GM19240 (cell line): ENCODE results near the gene DISC1.
"Not testable (repeated sequence)": the region's sequence is repeated elsewhere in the genome, so short reads cannot be mapped to it uniquely, and the experiment has no call there.

Experiments used
- DNase-seq: peaks from one replicate; pipeline ENCODE4 v3.0.0; 2011; ENCODE audit warnings: low spot score; ENCODE audit not compliant: insufficient read length

Gene DISC1

GRCh38 chr1:231727171-231727570 is 100.6 kb downstream of the DISC1 start:
- no peak for DNase-seq

- DNase-seq = not testable (repeated sequence)
Measured at GRCh38 chr1:231728987-231729386, 102.4 kb downstream of the DISC1 start.

DNA sequence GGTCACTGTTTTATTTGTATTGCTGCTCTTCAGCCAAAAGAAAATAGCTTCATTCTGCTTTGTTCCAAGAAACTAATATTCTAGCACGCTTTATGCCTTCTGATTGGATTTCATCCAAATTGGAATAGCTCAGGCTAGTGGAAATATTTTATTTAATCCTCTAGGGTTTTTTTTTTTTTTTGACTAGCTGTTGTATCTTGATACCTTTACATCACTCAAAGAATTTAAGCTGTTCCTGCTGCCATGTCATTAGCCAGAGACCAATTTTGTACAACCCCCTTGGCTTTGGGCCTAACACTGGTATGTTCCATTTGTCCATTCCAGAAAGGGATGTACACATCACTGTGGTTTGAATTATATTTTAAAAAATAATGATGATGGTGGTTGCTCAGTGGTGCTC is 103.0 kb downstream of the DISC1 start:
- no peak for DNase-seq

DNA sequence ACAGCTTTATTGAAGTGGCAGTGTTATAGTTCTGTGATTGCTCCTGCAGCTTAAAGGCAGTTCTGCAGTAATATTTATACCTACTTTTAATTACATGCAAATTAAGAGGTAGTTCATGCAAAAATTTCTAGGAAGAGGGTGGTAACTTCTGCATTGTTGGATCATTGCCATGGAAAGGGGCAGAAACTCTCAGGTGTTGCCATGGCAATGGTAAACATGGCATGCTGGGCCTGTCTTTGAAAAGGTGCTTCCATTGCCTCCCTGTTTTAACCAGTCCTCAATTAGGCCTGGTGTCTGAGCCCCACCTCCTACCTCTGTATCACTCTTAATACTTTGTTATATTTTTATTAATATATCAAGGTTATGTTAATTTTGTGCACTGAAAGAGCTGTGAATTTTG is 104.7 kb downstream of the DISC1 start:
- no peak for DNase-seq

DNA sequence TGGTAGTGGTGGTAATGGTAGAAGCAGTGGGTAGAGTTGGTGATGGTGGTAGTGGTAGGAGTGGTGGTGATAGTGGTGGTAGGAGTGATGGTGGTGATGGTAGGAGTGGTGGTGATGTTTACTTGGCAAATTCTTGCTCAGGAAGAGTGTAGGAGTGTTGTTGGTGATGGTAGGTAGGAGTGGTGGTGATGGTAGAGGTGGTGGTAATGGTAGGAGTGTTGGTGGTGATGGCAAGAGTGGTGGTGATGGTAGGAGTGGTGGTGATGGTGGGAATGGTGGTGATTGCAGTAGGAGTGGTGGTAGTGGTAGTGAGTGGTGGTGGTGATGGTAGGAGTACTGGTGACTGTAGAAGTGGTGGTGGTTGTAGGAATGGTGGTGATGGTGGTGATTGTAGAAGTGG is 106.5 kb downstream of the DISC1 start:
- no peak for DNase-seq

DNA sequence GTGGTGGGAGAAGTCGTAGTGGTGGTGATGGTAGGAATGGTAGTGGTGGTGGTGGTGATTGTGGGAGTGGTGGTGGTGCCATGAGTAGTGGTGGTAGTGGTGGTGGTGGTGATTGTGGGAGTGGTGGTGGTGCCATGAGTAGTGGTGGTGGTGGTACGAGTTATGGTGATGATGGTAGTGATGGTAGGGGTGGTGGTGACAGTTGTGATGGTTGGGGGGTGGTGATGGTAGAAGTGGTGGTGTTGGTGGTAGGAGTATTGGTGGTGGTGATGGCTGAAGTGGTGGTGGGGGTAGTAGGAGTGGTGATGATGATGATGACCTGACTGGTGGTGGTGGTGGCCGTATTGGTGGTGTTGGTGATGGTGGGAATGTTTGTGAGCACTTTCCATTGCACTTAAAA is 107.1 kb downstream of the DISC1 start:
- DNase-seq = no peak

GRCh38 chr1:231734417-231734816 is 107.8 kb downstream of the DISC1 start:
- DNase-seq = no peak

DNA sequence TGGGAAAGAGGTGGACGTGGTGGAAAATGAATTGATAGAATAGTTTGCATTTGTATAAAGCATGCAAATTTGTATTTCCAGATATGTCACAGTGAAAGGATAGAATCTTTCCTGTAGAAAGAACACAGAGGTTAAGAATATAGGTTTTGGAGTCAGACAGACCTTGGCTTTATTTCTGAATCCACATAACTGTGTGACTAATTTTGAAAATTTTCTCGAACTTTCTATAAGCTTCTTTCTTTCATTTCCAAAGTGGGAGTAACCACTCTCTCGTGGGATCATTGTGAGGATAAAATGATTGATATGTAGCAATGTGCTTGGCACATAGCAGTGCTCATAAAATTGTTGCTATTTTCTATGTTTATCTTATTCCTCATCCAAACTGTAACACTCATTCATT is 108.8 kb downstream of the DISC1 start:
- DNase-seq = no peak

DNA sequence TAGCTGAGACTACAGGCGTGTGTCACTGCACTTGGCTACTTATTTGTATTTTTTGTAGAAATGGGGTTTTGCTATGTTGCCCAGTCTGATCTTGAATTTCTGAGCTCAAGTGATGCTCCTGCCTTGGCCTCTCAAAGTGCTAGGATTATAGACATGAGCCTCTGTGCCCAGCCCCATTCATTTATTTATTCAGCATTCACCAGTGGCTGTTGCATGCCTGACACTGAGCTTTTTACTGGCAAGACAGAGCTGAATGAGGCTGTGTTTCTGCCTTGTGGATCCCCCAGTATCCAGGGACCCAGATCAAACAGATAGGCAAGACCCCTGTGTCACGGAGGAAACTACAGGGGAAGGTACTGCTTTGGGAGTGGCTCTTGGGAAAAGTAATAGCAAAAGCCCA is 109.4 kb downstream of the DISC1 start:
- DNase-seq = no peak

- no peak for DNase-seq
Measured at GRCh38 chr1:231736464-231736863, 109.9 kb downstream of the DISC1 start.

DNA sequence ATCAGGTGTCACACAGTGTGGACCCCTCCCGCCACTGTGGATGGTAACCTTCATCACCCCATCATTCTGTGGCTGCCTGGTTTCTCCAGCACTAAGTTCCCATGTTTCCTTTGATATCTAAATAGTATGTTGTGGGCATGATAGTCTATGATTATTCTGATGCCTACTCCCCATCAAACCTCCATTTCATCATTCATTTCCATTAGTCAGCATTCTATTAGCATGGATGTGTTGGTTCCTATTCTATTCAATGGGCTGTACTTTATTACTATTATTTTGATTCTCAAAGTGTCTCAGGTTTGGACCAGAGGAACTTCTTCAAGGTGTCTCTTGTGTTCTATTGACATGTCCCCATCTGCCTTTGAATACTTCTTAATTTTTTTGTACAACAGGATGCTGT is 112.0 kb downstream of the DISC1 start:
- DNase-seq = no peak

GRCh38 chr1:231743966-231744365 is 117.4 kb downstream of the DISC1 start:
- no peak for DNase-seq

DNA sequence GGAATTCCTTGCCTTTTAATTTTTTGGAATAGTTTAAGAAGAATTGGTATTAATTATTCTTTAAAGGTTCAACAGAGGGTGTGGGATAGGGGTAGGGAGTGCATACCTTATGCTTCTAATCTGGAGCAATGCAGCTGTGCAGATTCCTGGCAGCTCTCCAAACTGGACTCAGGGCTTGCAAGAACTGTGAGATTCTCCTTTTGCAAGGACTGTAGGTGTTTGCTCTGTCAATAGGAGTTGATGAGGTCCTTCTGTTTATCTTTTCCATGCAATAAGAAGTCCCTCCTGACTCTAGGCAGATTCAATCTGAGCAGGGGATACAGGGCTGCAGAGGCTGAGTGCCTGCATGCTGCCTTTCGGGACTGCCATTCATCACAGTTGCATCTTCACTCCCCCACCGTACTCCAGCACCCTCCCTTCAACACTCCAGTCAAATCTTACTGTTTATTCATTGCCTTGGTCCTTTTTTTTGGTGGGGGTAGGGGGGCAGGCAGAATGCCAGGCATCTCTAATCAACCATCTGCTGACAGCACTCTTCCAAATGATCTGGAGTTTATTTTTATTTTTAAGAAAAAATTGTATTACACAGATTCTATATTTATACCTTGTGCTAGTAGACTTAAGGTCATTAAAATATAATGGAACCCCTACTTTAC is 122.3 kb downstream of the DISC1 start:
- DNase-seq = no peak

GRCh38 chr1:231750296-231750695 is 123.7 kb downstream of the DISC1 start:
- no peak for DNase-seq

DNA sequence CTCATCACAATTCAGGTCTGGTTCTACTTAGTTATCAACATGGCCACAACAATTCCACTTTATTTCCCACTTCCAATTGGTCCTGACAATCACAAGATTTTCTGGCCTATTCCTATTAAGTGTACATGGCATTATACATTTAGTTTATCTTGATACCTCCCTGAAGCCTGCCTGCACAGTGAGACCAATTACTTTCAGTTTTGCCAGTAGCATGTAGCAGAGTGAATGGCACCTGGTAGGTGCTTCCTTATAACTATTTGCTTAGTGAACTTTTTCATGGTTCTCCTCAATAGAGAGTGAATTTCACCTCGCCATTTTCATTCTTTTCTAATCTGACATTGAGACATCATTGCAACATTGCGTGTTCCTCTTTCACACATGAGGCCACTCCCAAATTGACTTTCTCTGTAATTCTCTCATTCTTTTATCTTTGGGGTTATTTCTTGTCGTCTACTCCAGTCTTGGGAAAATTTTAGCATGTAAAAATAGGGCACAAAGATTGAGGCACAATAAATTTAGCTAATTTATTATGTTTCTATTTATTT is 124.3 kb downstream of the DISC1 start:
- no peak for DNase-seq

- DNase-seq = no peak
Measured at GRCh38 chr1:231751415-231751814, 124.8 kb downstream of the DISC1 start.

DNA sequence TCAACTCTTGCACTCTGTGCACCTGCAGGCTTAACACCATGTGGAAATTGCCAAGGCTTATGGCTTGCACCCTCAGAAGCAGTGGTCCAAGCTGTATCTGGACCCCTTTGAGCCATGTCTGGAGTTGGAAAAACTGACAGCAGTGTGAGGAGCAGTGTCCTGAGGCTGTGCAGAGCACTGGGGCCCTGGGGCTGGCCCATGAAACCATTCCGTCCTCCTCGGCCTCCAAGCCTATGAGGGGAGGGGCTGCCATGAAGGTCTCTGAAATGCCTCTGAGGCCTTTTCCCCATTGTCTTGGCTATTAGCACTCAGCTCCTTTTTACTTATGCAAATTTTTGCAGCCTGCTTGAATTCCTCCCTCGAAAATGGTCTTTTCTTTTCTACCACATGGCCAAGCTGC is 126.7 kb downstream of the DISC1 start:
- no peak for DNase-seq

DNA sequence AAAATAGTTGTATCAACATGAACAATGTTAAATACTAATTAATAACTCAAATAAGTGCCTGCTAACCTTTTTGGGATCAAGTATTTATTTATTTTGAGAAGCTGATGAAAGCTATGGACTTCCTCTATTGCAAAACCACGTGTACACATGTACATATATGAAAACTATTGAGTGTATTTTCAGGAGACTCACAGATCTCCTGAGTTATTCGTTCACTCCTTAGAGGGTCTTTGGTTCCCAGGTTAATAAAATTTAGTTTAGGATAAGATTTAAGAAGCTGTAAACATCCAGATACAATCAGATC is 130.5 kb downstream of the DISC1 start:
- DNase-seq = no peak

DNA sequence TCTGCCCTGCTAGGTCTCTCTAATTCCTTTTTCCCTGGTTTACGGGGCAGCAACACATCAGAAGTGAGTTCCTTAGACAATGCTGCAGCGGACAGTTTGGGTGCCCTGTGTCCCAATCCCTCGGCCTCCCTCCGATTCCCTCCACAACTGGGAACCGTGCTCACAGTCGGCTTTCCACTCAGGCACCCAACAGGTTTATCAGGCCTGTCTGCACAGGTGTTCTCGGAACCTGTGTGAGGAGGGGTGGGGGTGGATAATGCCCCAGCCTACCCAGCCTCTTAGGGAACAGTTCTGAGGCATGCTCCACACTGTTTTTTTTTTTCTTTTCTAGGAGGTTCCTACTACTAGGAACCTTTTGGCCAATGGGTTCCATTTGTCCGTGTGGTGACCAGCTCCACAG is 131.2 kb downstream of the DISC1 start:
- no peak for DNase-seq

GRCh38 chr1:231761252-231761651 is 134.7 kb downstream of the DISC1 start:
- no peak for DNase-seq

- no peak for DNase-seq
Measured at GRCh38 chr1:231761747-231762541, 135.4 kb downstream of the DISC1 start.

DNA sequence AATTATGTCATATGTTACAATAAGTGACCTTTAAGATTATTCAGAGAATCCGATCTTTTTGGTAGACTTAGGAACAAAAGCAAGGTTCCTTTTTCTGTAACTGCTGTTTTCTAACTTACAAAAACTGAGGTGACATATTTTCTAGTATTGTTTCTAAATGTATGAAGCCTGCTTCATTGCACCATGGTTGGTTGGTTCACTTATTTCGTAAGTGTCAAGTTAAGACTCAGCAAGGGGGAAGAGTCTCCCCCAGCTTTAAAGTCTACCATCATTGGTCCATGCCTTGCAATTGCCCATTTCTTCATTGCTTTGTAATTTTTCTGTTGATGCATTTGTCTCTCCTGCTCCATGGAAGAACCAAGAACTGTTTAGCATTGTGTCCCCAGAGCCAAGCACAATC is 136.9 kb downstream of the DISC1 start:
- no peak for DNase-seq

DNA sequence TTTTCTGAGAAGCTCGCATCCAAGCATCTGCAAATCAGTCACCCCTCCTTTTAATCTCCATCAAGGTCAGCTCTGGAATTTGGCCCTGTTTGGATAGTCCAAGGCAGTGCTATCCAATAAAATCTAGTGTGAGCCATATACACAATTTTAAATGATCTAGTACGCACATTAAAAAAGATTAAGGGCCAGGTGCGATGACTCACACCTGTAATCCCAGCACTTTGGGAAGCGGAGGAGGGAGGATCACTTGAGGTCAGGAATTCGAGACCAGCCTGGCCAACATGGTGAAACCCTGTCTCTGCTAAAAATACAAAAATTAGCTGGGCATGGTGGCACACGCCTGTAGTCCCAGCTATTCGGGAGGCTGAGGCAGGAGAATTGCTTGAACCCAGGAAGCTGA is 139.2 kb downstream of the DISC1 start:
- DNase-seq = not testable (repeated sequence)
